DMS 273 (cell line): ENCODE results near the gene TMEM62.
A peak's percentile ranks its signal among the peaks of the same experiment; 100 is the strongest.
"Not testable (repeated sequence)": the region's sequence is repeated elsewhere in the genome, so short reads cannot be mapped to it uniquely, and the experiment has no call there.

ENCODE experiments used
- DNase-seq: peaks from one replicate; lab custom pipeline; 2025; ENCODE audit not compliant: unreplicated experiment; lab: John Stamatoyannopoulos, UW

TMEM62 gene

GRCh38 chr15:43118829-43119228 lies 14.6 kb upstream of the TMEM62 start:
- DNase-seq, result no peak

GRCh38 chr15:43121863-43122262 lies 11.5 kb upstream of the TMEM62 start:
- DNase-seq, result no peak

GRCh38 chr15:43125100-43125661 lies 8.2 kb upstream of the TMEM62 start:
- no peak for DNase-seq

GRCh38 chr15:43126356-43126755 lies 7.0 kb upstream of the TMEM62 start:
- no peak for DNase-seq

GRCh38 chr15:43127752-43128151 lies 5.6 kb upstream of the TMEM62 start:
- no peak for DNase-seq

GRCh38 chr15:43128174-43128979 lies 5.0 kb upstream of the TMEM62 start:
- DNase-seq, result not testable (repeated sequence)

GRCh38 chr15:43128980-43129335 lies 4.4 kb upstream of the TMEM62 start:
- no peak for DNase-seq

- DNase-seq, result no peak
Measured at GRCh38 chr15:43132830-43133429, 456 bp upstream of the TMEM62 start.

GRCh38 chr15:43134157-43134635 lies 810 bp downstream of the TMEM62 start:
- DNase-seq, result no peak

GRCh38 chr15:43135351-43135750 lies 2.0 kb downstream of the TMEM62 start:
- peak; percentile 21 for DNase-seq

GRCh38 chr15:43143203-43143941 lies 10.0 kb downstream of the TMEM62 start:
- DNase-seq, result no peak

- no peak for DNase-seq
Measured at GRCh38 chr15:43144512-43144911, 11.1 kb downstream of the TMEM62 start.

GRCh38 chr15:43146184-43146583 lies 12.8 kb downstream of the TMEM62 start:
- no peak for DNase-seq

- no peak for DNase-seq
Measured at GRCh38 chr15:43150191-43150929, 17.0 kb downstream of the TMEM62 start.

- no peak for DNase-seq
Measured at GRCh38 chr15:43151688-43152087, 18.3 kb downstream of the TMEM62 start.

GRCh38 chr15:43153269-43153668 lies 19.9 kb downstream of the TMEM62 start:
- no peak for DNase-seq

- DNase-seq, result no peak
Measured at GRCh38 chr15:43165801-43166325, 32.5 kb downstream of the TMEM62 start.

GRCh38 chr15:43167261-43167660 lies 33.9 kb downstream of the TMEM62 start:
- DNase-seq, result not testable (repeated sequence)

GRCh38 chr15:43168192-43169107 lies 35.1 kb downstream of the TMEM62 start:
- DNase-seq, result peak; percentile 46

- DNase-seq, result no peak
Measured at GRCh38 chr15:43169888-43170287, 36.5 kb downstream of the TMEM62 start.
